WTC11 (cell line): ENCODE data around the gene NCBP3.

Source experiments
- CTCF ChIP-seq: fragments of 200-600 bp; IDR thresholded peaks from 2 replicates; pipeline ENCODE4 v1.8.0; 2022; ENCODE audit warnings: antibody characterized with exemption
- FOXP1 ChIP-seq: sonication (generic); formaldehyde crosslinking; IDR thresholded peaks from 2 replicates; pipeline ENCODE4 v1.8.0; 2022; ENCODE audit warnings: missing genetic modification reagents, mild to moderate bottlenecking, moderate library complexity, borderline replicate concordance
- TF ChIP-seq, protein P1 (sequence below): sonication (generic); formaldehyde crosslinking; IDR thresholded peaks from 2 replicates; pipeline ENCODE4 v1.8.0; 2022; ENCODE audit warnings: mild to moderate bottlenecking, missing genetic modification reagents
- TF ChIP-seq, protein P2 (sequence below): sonication (generic); formaldehyde crosslinking; IDR thresholded peaks from 2 replicates; pipeline ENCODE4 v1.8.0; 2023; ENCODE audit warnings: missing genetic modification reagents

DNA sequence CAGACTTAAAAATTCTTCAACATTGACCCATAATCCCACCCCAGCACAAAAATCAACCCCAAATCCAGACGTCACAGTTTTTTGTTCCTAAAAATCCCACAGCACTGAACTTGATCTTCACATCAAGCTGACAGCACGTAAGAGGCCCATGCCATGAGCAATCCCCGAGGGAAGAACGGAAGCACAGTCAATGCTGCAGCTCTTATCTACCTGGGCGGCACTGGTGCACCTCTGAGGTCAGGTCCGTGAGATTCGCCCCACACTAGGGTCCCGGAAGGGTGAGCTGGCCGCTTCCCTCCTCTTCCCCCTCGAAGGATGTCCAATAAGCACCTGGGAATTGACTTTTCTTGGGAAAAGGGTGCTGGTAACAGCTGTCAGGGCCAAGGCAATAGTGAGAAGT lies 33.8 kb downstream of the NCBP3 start:
- TF ChIP-seq, protein P1, sequence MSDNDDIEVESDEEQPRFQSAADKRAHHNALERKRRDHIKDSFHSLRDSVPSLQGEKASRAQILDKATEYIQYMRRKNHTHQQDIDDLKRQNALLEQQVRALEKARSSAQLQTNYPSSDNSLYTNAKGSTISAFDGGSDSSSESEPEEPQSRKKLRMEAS (CRISPR knock-in tag), result no peak
- TF ChIP-seq, protein P2, sequence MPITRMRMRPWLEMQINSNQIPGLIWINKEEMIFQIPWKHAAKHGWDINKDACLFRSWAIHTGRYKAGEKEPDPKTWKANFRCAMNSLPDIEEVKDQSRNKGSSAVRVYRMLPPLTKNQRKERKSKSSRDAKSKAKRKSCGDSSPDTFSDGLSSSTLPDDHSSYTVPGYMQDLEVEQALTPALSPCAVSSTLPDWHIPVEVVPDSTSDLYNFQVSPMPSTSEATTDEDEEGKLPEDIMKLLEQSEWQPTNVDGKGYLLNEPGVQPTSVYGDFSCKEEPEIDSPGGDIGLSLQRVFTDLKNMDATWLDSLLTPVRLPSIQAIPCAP (CRISPR knock-in tag), result no peak
- TF ChIP-seq CTCF (no peak), FOXP1 (no peak)
